Measurements from ENCODE around the gene SMTNL1.

Gene SMTNL1

GRCh38 chr11:57588046-57588710 lies 50.8 kb downstream of the SMTNL1 start:
- no peak overlapping the region for H3K4me2 ChIP-seq (ENCODE audit: low read depth, low read length, poor library complexity, severe bottlenecking)

GRCh38 chr11:57596266-57596885 lies 59.0 kb downstream of the SMTNL1 start:
- H3K9me2 ChIP-seq (replicated peaks; ENCODE audit: low read depth, low read length): no peaks in the 10 kb centered on the region
- H3K36me3 ChIP-seq (ENCODE audit: insufficient read depth, low read length): no peaks in the 10 kb centered on the region
- no peaks in the 10 kb centered on the region for H3K27me3 ChIP-seq (ENCODE audit: insufficient read depth, low read length, poor library complexity, severe bottlenecking)
- no peak overlapping the region for H2AFZ ChIP-seq (ENCODE audit: low read length)
- H3K4me3 ChIP-seq (ENCODE audit: low read length, poor library complexity, severe bottlenecking): no peak overlapping the region
- TF ChIP-seq EZH2phosphoT487 (IDR thresholded peaks at IDR 0.05; ENCODE audit: borderline replicate concordance): no peak
- no peak for TF ChIP-seq CTCF (conservative IDR thresholded peaks at IDR 0.05; ENCODE audit: low read length)
- no peaks in the 10 kb centered on the region for H3K79me2 ChIP-seq (ENCODE audit: insufficient read depth, low read length)
- no peak overlapping the region for H3K9ac ChIP-seq (ENCODE audit: low read depth, low read length, poor library complexity, severe bottlenecking)
- no peaks in the 10 kb centered on the region for H4K20me1 ChIP-seq (ENCODE audit: insufficient read depth, low read length, poor library complexity, severe bottlenecking)
- H3K4me2 ChIP-seq (ENCODE audit: low read depth, low read length, poor library complexity, severe bottlenecking): no peak overlapping the region
- no peaks in the 10 kb centered on the region for H3K9me3 ChIP-seq (ENCODE audit: insufficient read depth, low read depth, low read length)
- no peaks in the 10 kb centered on the region for H3K4me1 ChIP-seq (ENCODE audit: insufficient read depth, low read length, poor library complexity, severe bottlenecking)
- H3F3A ChIP-seq (ENCODE audit: low read depth): no peaks in the 10 kb centered on the region

More at GRCh38 chr11:57588046-57588710, 50.8 kb downstream of the SMTNL1 start:
- TF ChIP-seq CTCF (conservative IDR thresholded peaks at IDR 0.05; ENCODE audit: low read length): no peak
- no peak for TF ChIP-seq EZH2phosphoT487 (IDR thresholded peaks at IDR 0.05; ENCODE audit: borderline replicate concordance)
- Histone ChIP-seq H3K4me1 (ENCODE audit: insufficient read depth, low read length, poor library complexity, severe bottlenecking) (peaks cover 16% of the 10 kb centered on the region), H3F3A (ENCODE audit: low read depth) (no peaks in the 10 kb centered on the region), H3K79me2 (ENCODE audit: insufficient read depth, low read length) (no peaks in the 10 kb centered on the region), H3K9ac (ENCODE audit: low read depth, low read length, poor library complexity, severe bottlenecking) (no peak overlapping the region), H3K9me3 (ENCODE audit: insufficient read depth, low read depth, low read length) (peaks cover 3% of the 10 kb centered on the region; the same call in 1 of the 2 replicates), H3K4me3 (ENCODE audit: low read length, poor library complexity, severe bottlenecking) (no peak overlapping the region), H3K36me3 (ENCODE audit: insufficient read depth, low read length) (no peaks in the 10 kb centered on the region), H3K27me3 (ENCODE audit: insufficient read depth, low read length, poor library complexity, severe bottlenecking) (no peaks in the 10 kb centered on the region), H3K9me2 (replicated peaks; ENCODE audit: low read depth, low read length) (no peaks in the 10 kb centered on the region), H2AFZ (ENCODE audit: low read length) (no peak overlapping the region), H4K20me1 (ENCODE audit: insufficient read depth, low read length, poor library complexity, severe bottlenecking) (no peaks in the 10 kb centered on the region)

GRCh38 chr11:57597461-57597915 lies 60.1 kb downstream of the SMTNL1 start, which contains the start of gene SERPING1:
Gene SERPING1 (plus strand): TSS chr11:57597685. CDS start chr11:57598271, 586 bp downstream.
- Histone ChIP-seq H3K36me3 (ENCODE audit: insufficient read depth, low read length) (no peaks in the 10 kb centered on the region), H3K9me2 (replicated peaks; ENCODE audit: low read depth, low read length) (no peaks in the 10 kb centered on the region), H4K20me1 (ENCODE audit: insufficient read depth, low read length, poor library complexity, severe bottlenecking) (no peaks in the 10 kb centered on the region), H3F3A (ENCODE audit: low read depth) (no peaks in the 10 kb centered on the region), H2AFZ (ENCODE audit: low read length) (no peak within 1 kb of the TSS), H3K4me2 (ENCODE audit: low read depth, low read length, poor library complexity, severe bottlenecking) (no peak within 1 kb of the TSS), H3K4me3 (ENCODE audit: low read length, poor library complexity, severe bottlenecking) (no peak within 1 kb of the TSS), H3K4me1 (ENCODE audit: insufficient read depth, low read length, poor library complexity, severe bottlenecking) (no peaks in the 10 kb centered on the region), H3K9ac (ENCODE audit: low read depth, low read length, poor library complexity, severe bottlenecking) (no peak within 1 kb of the TSS), H3K79me2 (ENCODE audit: insufficient read depth, low read length) (no peaks in the 10 kb centered on the region), H3K27me3 (ENCODE audit: insufficient read depth, low read length, poor library complexity, severe bottlenecking) (no peaks in the 10 kb centered on the region), H3K9me3 (ENCODE audit: insufficient read depth, low read depth, low read length) (no peaks in the 10 kb centered on the region)
- TF ChIP-seq CTCF (conservative IDR thresholded peaks at IDR 0.05; ENCODE audit: low read length) (no peak), EZH2phosphoT487 (IDR thresholded peaks at IDR 0.05; ENCODE audit: borderline replicate concordance) (no peak)
